Measurements from ENCODE around the gene DGAT2.

DNA sequence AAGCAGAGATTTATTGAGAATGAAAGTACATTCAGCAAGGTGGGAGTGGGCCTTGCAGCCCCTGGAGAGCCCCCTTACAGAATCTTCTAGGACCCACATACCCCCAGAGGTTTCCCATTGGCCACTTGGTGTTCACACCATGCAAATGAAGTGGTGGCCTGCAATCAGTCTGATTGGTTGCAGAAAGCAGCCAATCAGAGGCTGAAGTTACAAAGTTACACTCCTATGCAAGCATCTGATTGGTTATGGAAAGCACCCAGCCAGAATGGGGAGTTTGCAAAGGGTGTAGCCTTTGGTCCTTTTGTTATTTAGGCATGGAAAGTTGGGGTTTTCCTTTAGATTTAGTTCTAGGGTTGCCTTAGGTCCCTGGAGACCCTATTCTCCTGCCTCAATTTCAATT, 81.3 kb downstream of the DGAT2 start:
- TF ChIP-seq POLR2A (IDR thresholded peaks at IDR 0.05; ENCODE audit: low read depth, low read length) (no peak), POLR2AphosphoS5 (IDR thresholded peaks at IDR 0.05; ENCODE audit: low read depth, low read length) (no peak), TAF1 (IDR thresholded peaks at IDR 0.05; ENCODE audit: borderline replicate concordance, low read depth, low read length) (no peak)
